Right kidney (tissue), 1 donor: Measurements from ENCODE around the gene AQP3.
"Not testable (repeated sequence)": the region's sequence is repeated elsewhere in the genome, so short reads cannot be mapped to it uniquely, and the experiment has no call there.

Experiments
- DNase-seq: peaks from one replicate; pipeline ENCODE4 v3.0.0-alpha.2; 2016

The AQP3 gene

GRCh38 chr9:33415501-33416038, 31.8 kb downstream of the AQP3 start:
- no peak for DNase-seq

- DNase-seq: no peak
Observed at GRCh38 chr9:33414889-33415500, 32.4 kb downstream of the AQP3 start.

GRCh38 chr9:33414268-33414667, 33.1 kb downstream of the AQP3 start:
- no peak for DNase-seq

- DNase-seq: no peak
Observed at GRCh38 chr9:33408087-33408486, 39.3 kb downstream of the AQP3 start.

GRCh38 chr9:33407061-33407460, 40.3 kb downstream of the AQP3 start:
- DNase-seq: no peak

- no peak for DNase-seq
Observed at GRCh38 chr9:33404788-33405362, 42.5 kb downstream of the AQP3 start.

- no peak for DNase-seq
Observed at GRCh38 chr9:33403941-33404787, 43.2 kb downstream of the AQP3 start.

- not testable (repeated sequence) for DNase-seq
Observed at GRCh38 chr9:33402371-33402770, 45.0 kb downstream of the AQP3 start, which contains the start of gene AQP7. Gene AQP7 (minus strand): TSS chr9:33402568. CDS start chr9:33401262, 1,306 bp downstream.

- DNase-seq: not testable (repeated sequence)
Observed at GRCh38 chr9:33401809-33402208, 45.6 kb downstream of the AQP3 start.

- not testable (repeated sequence) for DNase-seq
Observed at GRCh38 chr9:33399047-33399446, 48.3 kb downstream of the AQP3 start.

GRCh38 chr9:33397801-33398200, 49.6 kb downstream of the AQP3 start:
- not testable (repeated sequence) for DNase-seq

- not testable (repeated sequence) for DNase-seq
Observed at GRCh38 chr9:33395159-33395879, 52.1 kb downstream of the AQP3 start.

GRCh38 chr9:33393986-33394385, 53.4 kb downstream of the AQP3 start:
- DNase-seq: not testable (repeated sequence)

GRCh38 chr9:33393581-33393980, 53.8 kb downstream of the AQP3 start:
- no peak for DNase-seq

GRCh38 chr9:33392591-33393021, 54.8 kb downstream of the AQP3 start:
- DNase-seq: not testable (repeated sequence)
